GM19193 (cell line): ENCODE measurements around the gene CSRP1.

Experiments
- POLR2A ChIP-seq: IDR thresholded peaks from 4 replicates; pipeline ENCODE4 v1.6.1; 2011; ENCODE audit not compliant: insufficient read depth, insufficient read length; ENCODE audit errors: extremely low read depth

CSRP1 gene

DNA sequence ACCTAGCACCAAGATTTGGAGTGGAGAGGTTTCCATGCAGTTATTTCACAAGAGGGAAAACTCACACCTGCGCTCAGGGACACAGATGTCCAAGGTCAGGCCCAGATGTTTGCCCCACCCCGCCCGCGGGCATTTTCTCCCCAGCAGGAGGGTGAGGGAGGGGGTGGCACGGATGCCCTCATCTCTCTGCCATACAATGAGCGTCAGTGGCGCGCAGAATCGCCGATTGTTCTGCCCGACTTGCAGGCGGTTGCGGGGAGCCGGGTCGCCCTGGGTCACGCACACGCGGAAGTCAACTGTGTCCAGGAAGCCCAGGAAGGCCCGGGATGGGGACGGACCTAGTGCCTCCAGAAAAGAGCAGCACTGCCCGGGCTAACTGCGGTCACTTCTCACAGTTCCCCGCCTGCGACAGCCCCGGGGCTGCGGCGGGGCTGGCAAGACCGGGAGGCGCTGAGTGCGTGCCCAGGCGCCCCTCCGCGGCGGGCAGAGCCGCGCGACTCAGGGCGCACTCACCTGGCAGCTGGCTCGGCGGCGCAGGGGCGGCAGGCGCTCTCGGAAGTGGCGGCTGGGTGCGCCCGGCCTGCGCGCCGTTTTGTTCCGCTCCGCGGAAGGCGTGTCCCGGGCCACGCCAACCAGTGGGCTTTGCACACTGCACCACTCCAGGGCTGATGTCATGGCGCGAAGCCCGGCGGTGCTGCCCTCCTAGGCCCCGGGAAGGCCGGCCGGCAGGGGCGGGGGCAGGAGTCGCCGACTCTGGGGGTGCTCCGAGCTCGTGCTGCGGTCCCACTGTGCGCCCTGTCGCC lies at the start of gene CSRP1:
Gene CSRP1 (minus strand): TSS at position 567 of the 803 bp plus-strand sequence. CDS start 10,820 bp downstream, outside the sequence.
- peak; percentile 93 for TF ChIP-seq POLR2A

DNA sequence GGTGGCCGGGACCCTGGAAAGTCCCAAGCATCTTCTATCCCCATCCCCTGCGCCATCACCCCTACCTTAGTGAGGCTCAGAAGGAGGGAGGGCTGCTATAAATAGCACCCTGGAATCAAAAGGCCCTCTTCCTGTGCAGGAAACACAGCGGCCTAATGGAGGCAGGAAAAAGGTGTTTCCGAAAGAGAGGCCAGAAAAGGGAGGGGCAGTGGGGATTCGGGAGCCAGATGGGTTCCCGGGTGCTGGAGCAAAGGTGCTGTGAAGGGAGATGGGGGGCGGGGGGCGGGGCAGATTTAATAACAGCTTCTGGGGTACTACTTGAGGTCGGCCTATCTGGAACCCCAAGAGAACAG lies 48.6 kb upstream of the CSRP1 start:
- TF ChIP-seq POLR2A, result no peak

DNA sequence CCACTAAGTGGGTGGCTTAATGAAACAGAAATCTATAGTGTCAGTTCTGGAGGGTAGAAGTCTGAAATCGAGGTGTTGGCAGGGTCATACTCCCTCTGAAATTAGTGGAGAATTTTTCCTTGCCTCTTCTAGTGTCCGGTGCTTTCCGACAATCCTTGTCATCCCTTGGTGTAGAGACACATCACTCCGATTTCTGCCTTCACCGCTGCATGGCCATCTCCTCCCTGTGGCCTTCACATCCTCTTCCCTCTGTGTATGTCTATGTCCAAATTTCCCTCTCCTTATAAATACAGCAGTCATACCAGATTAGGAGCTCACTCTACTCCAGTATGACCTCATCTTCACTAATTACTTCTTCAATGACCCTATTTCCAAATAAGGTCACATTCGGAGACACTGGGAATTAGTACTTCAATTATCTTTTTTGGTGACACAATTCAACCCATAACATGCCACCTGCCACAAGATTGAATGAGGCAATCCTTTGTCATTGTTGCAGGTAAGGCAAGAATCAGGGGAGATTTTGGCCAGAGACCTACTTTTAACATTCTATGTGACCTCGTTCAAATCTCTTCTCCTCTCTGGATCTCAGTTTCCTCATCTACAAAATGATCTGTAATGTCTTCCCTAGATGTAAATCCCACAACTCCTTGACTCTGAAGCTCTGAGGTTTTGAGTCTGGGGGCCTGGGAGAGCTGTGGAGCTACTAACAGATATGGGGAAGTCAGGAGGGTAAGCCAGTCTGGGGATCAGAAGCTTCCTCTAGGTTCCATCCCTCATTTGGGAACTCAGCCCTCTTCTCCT lies 48.1 kb upstream of the CSRP1 start:
- TF ChIP-seq POLR2A, result no peak

DNA sequence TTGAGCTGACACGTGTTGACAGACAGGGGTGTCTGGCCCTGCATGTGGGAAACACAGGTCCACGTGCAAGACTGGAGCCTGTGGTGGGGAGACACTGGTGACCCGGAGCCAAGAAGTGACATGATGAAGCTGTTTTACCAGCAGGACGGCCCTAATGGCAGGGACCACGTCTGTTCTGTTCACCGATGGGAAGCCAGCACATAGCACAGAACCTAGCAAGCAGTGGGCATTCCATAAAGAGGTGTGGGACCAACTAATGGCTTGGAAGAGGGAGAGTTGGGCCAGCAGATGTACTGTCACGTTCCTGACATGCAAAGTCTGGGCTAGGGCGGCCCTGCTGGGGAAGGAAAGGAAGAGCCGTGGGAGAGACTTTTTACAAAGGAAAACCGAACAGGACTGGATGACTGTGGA lies 47.3 kb upstream of the CSRP1 start:
- TF ChIP-seq POLR2A, result no peak

DNA sequence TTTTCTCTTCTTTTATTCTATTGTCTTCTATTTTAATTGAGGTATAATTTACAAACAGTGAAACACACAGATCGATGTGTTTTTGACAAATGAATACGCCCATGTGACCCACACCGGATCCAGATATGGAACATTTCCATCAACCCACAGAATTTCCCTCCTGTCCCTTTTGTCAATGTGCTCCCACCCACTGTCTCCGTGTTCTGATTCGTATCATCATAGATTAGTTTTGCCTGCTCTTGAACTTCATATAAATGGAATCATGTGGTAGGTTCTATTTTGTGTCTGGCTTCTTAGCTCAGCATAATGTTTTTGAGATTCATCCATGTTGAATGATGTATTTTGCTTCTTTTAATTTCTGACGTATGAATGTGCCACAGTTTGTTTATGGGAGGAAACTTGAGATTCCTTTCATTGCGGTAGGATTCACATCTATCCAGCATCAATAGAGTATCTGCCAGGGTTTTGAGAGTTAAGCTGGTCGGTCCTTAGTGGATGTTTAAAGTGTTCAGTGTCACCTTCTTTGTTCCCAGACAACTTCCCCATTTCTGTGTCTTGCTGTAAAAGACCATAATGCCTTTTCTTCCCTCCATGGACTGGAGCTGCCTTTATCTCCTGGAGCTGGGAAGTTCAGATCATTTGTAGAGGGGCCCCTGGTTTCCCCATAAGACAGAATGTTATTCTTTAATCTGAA lies 46.7 kb upstream of the CSRP1 start:
- no peak for TF ChIP-seq POLR2A

DNA sequence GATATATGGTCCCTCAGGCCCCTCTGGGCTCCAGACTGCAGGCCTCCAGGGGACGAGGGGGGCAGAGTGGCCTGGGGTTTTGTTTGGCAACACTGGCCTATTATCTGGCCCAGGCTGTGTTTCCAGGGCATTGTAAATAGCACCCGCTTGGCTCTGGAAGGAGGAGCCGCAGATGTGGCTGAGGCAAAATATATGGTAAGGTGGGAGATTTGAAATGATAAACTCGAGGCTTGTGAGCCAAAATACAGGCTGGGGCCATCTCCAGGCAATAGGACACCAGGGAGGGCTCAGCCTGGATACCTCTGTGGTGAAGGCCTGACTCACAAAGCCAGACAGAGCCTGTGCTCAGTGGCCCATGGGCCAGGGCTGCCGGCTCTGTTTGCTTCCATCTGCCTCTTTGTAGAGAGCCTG lies 46.0 kb upstream of the CSRP1 start:
- no peak for TF ChIP-seq POLR2A

DNA sequence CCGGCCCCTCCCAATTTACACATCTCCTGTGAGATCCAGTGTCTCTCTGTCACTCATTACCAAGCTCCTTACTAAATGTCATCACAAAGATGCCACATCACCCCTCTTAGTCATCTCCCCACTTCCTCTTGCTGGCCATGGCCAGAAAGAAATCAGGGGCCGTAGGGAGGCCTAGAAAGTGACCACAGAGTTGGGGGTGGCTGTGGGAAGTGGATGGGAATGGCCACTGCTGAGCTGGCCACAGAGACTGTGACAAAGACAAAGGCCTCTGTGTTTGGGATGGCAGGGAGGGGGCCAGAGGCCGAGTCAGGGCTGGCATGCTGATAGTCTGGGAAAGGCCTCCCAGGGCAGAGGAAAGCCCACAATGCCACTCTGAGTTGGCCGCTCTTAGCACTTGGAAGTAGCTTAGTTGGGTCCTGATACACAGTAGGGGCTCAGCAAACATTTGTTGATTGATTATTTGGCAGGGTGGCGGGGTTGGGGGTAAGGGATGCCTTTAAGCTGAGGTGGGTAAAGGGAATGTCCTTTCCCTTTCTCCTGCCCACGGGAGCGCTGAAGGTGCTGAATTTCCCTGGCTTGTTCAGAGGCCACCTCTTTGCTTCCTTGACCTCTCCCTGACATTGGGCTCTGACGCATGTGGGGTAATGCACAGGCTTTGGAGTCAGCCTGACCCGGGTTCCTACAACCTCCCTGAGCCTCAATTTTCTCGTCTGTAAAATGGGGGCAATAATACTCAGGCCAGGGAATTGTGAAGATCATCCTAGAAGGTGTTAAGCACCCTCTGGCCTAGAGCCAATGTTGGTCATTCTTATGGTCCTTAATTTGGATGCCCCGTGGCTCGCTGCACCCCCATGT lies 45.2 kb upstream of the CSRP1 start:
- TF ChIP-seq POLR2A, result no peak

DNA sequence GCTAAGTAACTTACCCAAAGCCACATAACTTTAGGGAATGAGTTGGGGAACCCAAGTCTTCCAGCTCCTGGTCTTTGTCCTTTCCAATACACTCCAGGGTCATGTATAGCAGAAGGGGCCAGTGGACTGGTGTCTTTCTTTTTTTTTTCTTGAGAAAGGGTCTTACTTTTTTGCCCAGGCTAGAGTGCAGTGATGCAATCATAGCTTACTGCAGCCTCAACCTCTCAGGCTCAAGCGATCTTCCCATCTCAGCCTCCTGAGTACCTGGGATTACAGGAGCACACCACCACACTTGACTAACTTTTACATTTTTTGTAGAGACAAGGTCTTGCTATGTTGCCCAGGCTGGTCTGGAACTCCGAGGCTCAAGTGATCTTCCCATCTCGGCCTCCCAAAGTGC lies 44.2 kb upstream of the CSRP1 start:
- no peak for TF ChIP-seq POLR2A

DNA sequence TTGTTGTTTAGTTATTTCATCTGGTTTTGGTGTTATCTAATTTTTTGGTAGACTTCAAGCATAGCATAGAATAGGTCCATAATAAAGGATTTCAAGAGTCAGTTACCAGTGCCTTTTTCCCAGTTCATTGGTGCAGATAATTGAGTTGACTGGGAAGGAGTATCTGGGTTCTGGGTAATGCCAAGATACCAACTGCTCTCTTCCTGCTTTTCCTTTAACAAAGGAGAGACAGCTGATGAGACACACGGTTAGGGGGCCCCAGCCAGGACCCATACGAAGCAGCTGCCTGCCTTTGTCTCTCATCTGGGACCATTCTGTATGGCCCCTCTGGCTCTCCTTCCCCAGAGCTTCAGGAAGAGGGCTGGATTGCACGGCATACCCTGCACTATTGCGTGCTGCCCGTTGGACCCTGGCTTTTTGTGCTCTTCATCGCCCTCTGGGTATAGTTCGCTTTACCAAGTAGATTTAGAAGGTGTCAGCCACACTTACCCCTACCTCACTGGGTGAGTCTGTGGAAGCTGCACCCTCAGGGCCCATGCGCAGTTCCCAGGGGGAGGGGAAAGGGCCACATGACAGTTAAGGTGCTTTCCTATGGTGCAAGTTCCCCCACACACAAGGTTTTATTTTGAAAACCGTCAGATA lies 39.0 kb upstream of the CSRP1 start:
- TF ChIP-seq POLR2A, result no peak

DNA sequence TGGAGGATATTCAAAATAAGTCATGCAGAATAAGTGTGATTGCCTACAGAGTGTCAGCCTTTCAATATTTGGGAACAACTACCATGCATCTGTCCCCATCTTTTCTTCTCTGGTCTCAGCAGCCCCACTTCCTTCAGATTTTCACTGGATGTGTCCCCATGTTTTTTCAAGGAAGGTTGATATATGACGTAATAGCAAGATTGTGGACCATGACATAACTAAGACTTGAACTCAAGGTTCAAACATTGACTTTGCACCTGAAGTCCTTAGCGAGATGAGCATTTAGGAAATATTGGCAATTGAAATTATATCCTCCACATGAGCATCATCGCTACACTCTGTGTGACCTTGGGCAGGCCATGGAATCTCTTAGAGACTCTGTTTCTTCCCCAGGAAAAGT lies 37.8 kb upstream of the CSRP1 start:
- TF ChIP-seq POLR2A, result no peak

DNA sequence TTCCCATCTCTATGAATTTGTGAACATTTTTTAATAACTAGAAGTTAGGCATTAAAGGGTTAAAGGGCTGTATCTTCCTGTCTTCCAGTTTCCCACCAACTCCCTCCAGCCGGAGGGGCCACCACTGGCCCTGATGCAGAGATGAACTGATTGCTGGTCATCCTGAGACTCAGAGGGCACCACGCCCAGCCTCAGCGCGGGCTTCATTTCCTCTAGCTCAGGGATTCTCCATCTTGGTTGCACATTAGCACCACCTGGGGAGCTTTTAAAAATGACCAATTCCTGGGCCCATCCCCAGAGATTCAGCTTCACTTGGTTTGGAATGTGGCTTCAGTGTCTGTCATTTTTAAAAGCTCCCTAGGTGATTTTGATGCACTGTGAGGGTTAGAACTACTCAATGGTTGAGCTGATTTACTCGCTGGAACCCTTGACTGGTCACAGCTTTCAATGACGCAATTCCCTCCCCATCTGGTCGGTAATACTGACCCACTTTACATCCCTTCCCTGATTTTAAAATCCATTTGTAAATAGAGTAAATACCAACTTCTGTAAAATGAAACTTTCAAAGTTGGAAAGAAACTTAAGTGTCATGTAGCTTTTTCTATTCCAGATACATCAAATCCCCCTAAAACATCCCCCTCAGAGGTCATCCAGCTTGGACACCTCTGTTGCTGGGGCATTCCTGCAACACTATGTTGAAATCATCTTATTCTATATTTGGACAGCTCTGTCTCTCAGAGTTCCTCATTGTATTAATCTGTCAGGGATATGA lies 37.1 kb upstream of the CSRP1 start:
- no peak for TF ChIP-seq POLR2A

DNA sequence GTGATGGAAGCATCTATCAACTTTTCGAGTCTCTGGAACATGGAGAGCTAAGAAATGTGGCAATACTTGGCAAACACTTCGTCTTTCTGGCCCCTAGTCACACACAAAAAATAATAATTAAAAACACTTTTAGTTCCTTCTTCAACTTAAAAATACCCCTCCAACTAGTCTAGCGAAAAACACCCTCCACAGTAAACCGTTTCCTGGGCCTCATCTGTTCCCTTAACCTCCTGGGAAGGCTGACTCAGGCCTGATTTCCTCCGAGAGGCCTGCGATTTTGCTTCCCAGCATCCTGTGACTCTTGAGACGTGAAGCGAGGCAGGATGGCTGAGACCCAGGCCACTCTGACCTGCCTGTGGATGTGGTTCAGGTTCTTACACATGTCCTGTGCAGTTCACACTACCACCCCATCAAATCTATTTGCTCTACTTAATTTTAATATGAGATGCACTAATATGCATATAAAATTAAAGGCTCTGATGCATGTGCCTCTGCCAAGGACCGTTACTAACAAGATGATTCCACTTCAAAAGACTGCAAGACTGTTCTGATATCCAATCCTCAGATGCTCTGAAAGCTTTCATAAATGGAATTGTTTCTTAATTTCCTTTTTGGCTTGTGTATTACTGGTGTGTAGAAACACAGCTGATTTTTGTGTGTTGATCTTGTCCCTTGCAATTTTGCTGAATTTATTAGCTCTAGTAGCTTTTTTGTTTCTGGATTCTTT lies 35.5 kb upstream of the CSRP1 start:
- no peak for TF ChIP-seq POLR2A
